Pancreas (tissue), 10 donors: ENCODE results near the gene TTC23L. TPM values are rescaled to one million over a fixed set of nuclear protein-coding genes. Genes with fewer than 3 reads are reported as not detected.

Source experiments
- ATAC-seq, 4 donors: fragments of 200-7000 bp; cut with Tn5 transposase; one replicate each; pipeline versions ENCODE4 v1.8.0 to v1.9.1; 2020; ENCODE audit warnings: mild to moderate bottlenecking in 4 of 4, moderate library complexity in 4 of 4
- DNase-seq, 6 donors: peaks; one replicate each; pipeline ENCODE4 v3.0.0-alpha.2; 2020
- FAIRE-seq: peaks from 2 replicates; lab custom pipeline; 2012; peaks lifted over from hg19 to GRCh38; lab: Jason Lieb, UNC
- H3K27ac ChIP-seq, 4 donors: fragments of 200-600 bp; sonication (generic); 1 replicate in 3 of 4; 2 replicates in 1 of 4; pipeline versions ENCODE4 v1.5.0 to v1.8.0; 2020
- H3K27me3 ChIP-seq, 4 donors: fragments of 200-600 bp; one replicate each; pipeline ENCODE4 v1.8.0; 2021
- H3K36me3 ChIP-seq, 3 donors: fragments of 200-600 bp; sonication (generic) in 1 of 3; one replicate each; pipeline versions ENCODE4 v1.5.0 to v1.8.0; 2020 to 2021
- H3K4me1 ChIP-seq, 3 donors: fragments of 200-600 bp; one replicate each; pipeline ENCODE4 v1.8.0; 2021
- H3K4me3 ChIP-seq, 4 donors: fragments of 200-600 bp; sonication (generic) in 2 of 4; one replicate each; pipeline versions ENCODE4 v1.5.0 to v1.8.0; 2020 to 2021
- H3K9me3 ChIP-seq, 4 donors: fragments of 200-600 bp; one replicate each; pipeline ENCODE4 v1.8.0; 2021
- WGBS, 2 donors: extraction: QIAGEN DNeasy Blood & Tissue Kit; methylation state at CpG; one replicate each; pipeline ENCODE4 v1.1.7; 2013; 5-methylcytosine and 5-hydroxymethylcytosine counted together
- intact Hi-C, 3 donors: fragments of 100-400 bp; cut with DNase I; formaldehyde crosslinking; loops; one replicate each; pipeline versions ENCODE4 v1.11.1 to v1.14.2; 2022
- polyA plus RNA-seq, 2 donors: library from polyadenylated mRNA; stranded (reverse); fragments of 200-250 nt; gene quantifications; one replicate each; pipeline ENCODE4 v1.2.3, GENCODE V29; 2013
- total RNA-seq, 6 donors: library from RNA; stranded (reverse); fragmentation: NEBNext Ultra II Directional in 4 of 6; extraction: Animal tissue kit (Norgen Biotek cat#: 25700) in 4 of 6; gene quantifications; one replicate each; pipeline versions ENCODE4 v1.2.1 to v1.2.4, GENCODE V29; 2021 to 2023
- TF ChIP-seq, protein P1 (sequence below), 4 donors: fragments of 200-600 bp; sonication (generic) in 3 of 4; IDR thresholded peaks; one replicate each; pipeline versions ENCODE4 v1.5.0 to v1.8.0; 2021; ENCODE audit warnings: antibody characterized with exemption in 4 of 4
- donor health status: healthy with polysubstance abuse.
- donor health status: DM: no; HTN: no; CAD: no; lungs with moderate emphysema.
- donor health status: DM: no; HTN: no; CAD: no.
- donor health status: control.
- donor health status: control.
- donor health status: Bipolar disorder and iron deficiency.
- donor health status: DM: yes; HTN: yes; CAD: no.
- donor health status: DM: no; HTN: no; CAD: no.
- donor health status: DM: no; HTN: no; CAD: no.
- donor health status: DM: yes; HTN: yes; CAD: no.

TTC23L gene
- total and polyA plus RNA-seq, 8 donors = 0.04 to 0.66 (median 0.19) TPM

DNA sequence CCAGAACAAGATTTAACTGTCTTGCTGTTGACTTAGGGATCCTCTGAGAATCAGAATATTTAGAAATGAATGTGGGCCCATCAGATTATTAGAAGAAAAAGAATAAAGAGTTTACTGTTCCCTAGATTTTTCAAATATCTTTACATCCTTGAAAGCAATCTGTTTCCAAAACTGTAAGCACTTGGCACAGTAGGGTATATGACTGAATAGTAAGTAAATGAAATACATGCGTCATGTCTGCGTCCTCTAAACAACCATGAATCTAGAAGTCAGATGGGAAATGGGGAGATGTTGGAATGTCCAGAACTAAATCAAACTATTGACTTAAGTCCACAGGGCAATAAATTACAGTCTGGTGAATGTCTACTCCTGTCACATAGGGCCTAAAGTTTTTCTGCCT lies 26.1 kb downstream of the TTC23L start:
- TF ChIP-seq, protein P1, sequence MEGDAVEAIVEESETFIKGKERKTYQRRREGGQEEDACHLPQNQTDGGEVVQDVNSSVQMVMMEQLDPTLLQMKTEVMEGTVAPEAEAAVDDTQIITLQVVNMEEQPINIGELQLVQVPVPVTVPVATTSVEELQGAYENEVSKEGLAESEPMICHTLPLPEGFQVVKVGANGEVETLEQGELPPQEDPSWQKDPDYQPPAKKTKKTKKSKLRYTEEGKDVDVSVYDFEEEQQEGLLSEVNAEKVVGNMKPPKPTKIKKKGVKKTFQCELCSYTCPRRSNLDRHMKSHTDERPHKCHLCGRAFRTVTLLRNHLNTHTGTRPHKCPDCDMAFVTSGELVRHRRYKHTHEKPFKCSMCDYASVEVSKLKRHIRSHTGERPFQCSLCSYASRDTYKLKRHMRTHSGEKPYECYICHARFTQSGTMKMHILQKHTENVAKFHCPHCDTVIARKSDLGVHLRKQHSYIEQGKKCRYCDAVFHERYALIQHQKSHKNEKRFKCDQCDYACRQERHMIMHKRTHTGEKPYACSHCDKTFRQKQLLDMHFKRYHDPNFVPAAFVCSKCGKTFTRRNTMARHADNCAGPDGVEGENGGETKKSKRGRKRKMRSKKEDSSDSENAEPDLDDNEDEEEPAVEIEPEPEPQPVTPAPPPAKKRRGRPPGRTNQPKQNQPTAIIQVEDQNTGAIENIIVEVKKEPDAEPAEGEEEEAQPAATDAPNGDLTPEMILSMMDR (IDR thresholded peaks at IDR 0.05) = no peak
- no peaks in the 10 kb centered on the region for H3K9me3 ChIP-seq
- no peaks in the 10 kb centered on the region for H3K27me3 ChIP-seq
- H3K27ac ChIP-seq = no peak overlapping the region
- no peaks in the 10 kb centered on the region for H3K36me3 ChIP-seq
- H3K4me3 ChIP-seq = no peak overlapping the region
- intact Hi-C loops = no loop called here
- no peak for ATAC-seq
- DNase-seq = no peak
- no peaks in the 10 kb centered on the region for H3K4me1 ChIP-seq
- WGBS, 2 donors = 85 to 98% methylated on average over 2 of the region's 2 CpGs
- no peak for FAIRE-seq

DNA sequence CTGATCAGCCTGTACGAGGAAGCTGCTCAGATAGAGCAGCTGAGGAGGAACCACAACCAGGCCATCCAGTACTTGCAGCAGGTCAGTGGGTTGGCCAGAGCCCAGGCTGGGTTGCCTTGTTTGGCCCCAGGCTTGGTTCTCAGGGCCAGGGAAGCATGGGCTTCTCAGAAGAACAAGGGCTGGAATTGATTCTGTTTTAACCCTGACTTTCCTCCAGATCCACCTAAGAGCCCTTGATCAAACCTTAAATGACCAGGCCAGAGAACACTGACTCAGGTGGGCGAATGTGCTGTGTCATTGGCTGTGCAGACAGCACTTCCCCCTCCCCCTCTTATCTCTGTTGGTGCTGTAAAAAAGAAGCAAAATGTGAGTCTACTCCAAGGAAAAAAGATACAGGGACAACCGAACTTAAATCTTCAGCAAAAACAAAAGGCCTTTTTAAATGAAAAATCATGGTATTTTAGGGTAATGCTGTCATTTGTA lies 28.1 kb downstream of the TTC23L start:
- ATAC-seq = no peak
- FAIRE-seq = no peak
- intact Hi-C loops = no loop called here

DNA sequence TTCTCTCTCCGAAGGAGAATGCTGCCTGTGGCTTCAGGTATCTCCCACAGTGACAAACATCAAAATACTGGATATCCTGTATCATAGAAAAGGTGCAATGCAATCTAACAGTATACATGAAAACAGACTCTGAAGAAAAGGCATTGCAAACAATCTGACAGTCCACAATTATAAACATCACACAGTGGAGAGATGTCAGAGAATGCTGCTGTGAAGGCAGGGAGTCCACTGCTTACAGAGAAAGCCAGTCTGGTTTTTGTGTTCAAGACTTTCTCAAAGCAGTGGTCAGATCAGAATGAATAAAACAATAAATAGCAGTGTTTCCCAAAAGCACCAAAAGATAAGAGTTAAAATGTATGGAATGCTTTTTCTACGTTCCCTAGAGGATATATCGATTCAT lies 28.7 kb downstream of the TTC23L start:
- TF ChIP-seq, protein P1 (IDR thresholded peaks at IDR 0.05) = no peak
- no peaks in the 10 kb centered on the region for H3K36me3 ChIP-seq
- H3K4me3 ChIP-seq = no peak overlapping the region
- 93 to 94% methylated on average over 3 of the region's 3 CpGs for WGBS, 2 donors
- no peak overlapping the region for H3K27ac ChIP-seq
- no peaks in the 10 kb centered on the region for H3K4me1 ChIP-seq
- no peaks in the 10 kb centered on the region for H3K27me3 ChIP-seq
- ATAC-seq = no peak
- DNase-seq = no peak
- FAIRE-seq = no peak
- H3K9me3 ChIP-seq = no peaks in the 10 kb centered on the region
- intact Hi-C loops = no loop called here

More for the DNA sequence above, 28.1 kb downstream of the TTC23L start:
- no peaks in the 10 kb centered on the region for H3K4me1 ChIP-seq
- H3K4me3 ChIP-seq = no peak overlapping the region
- 79 to 82% methylated on average over 3 of the region's 3 CpGs for WGBS, 2 donors
- no peaks in the 10 kb centered on the region for H3K9me3 ChIP-seq
- no peak for DNase-seq
- TF ChIP-seq, protein P1 (IDR thresholded peaks at IDR 0.05) = no peak
- H3K27ac ChIP-seq = no peak overlapping the region
- H3K36me3 ChIP-seq = no peaks in the 10 kb centered on the region
- H3K27me3 ChIP-seq = no peaks in the 10 kb centered on the region

DNA sequence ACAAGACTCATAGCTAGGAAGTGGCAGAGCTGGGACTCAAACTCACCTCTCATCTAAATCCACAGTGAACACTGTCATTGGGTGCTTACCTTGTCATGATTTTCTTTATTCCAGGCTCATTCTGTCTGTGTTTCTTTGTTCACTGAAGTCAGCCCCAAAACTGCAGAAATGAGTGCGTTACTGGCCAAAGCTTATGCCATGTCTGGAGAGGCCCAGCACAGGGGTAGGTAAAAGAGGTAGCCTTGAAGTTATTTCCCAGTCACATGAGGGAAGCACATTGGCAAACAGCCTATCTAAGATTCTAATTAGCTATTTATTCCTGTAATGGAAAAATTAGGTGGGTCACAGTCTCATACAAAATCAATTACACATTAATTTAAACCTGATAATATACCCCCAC lies 29.8 kb downstream of the TTC23L start:
- DNase-seq (no peak), ATAC-seq (no peak), FAIRE-seq (no peak)
- H3K9me3 ChIP-seq = no peaks in the 10 kb centered on the region
- H3K4me3 ChIP-seq = no peak overlapping the region
- 93 to 96% methylated on average over 1 of the region's 1 CpG for WGBS, 2 donors
- H3K27ac ChIP-seq = no peak overlapping the region
- no peaks in the 10 kb centered on the region for H3K36me3 ChIP-seq
- no peaks in the 10 kb centered on the region for H3K4me1 ChIP-seq
- intact Hi-C loops = no loop called here
- TF ChIP-seq, protein P1 (IDR thresholded peaks at IDR 0.05) = no peak
- H3K27me3 ChIP-seq = no peaks in the 10 kb centered on the region

DNA sequence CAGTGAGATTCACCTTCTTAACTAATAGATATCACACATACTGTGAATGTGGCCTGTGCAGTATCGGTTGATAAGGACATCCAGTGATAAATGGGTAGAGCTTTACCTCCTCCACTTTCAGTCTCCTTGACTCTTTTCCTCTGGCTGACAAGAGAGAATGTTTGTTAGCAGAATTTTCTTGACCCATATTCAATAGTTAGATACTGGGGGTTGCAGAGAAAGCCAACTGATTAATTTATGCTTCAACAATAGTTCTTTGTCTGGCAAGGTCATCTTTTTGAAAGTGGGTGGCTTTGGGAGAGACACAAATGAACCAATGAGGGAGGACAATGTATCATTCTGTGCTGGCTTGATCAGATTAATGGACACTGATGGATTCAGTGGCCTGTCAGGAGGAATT lies 30.3 kb downstream of the TTC23L start:
- H3K36me3 ChIP-seq = no peaks in the 10 kb centered on the region
- TF ChIP-seq, protein P1 (IDR thresholded peaks at IDR 0.05) = no peak
- FAIRE-seq (no peak), ATAC-seq (no peak), DNase-seq (no peak)
- no peak overlapping the region for H3K27ac ChIP-seq
- no peak overlapping the region for H3K4me3 ChIP-seq
- H3K27me3 ChIP-seq = no peaks in the 10 kb centered on the region
- intact Hi-C loops = no loop called here
- no peaks in the 10 kb centered on the region for H3K4me1 ChIP-seq
- no peaks in the 10 kb centered on the region for H3K9me3 ChIP-seq
- 68 to 76% methylated on average over 1 of the region's 1 CpG for WGBS, 2 donors
